ENCODE results near the gene GXYLT2. TPM values are rescaled to one million over a fixed set of nuclear protein-coding genes. Genes with fewer than 3 reads are reported as not detected.

GXYLT2 gene
- total and polyA plus RNA-seq, 2 experiments from 2014 or later = 2.0 to 5.8 TPM

DNA sequence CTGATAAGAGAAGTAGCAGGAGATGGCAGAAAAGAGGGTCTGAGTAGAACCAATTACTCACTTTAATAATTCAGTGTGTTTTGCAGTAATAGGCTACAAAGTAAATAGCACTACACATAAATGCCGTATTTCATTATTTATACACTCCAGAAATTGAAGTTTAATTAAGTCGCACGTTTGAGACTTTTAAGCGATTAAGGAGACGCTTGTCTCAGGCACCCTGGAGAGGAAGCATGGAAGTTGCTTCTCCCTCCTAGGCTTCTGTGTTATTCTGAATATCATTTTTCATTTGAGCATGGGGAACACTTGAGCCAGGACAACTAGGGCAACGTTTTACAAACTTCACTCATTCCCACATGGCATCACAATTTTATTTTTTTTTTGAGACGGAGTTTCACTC, 12.2 kb downstream of the GXYLT2 start (continued):
- TF ChIP-seq ETS1 (IDR thresholded peaks at IDR 0.05) (no peak), CREB1 (CRISPR knock-in tag; IDR thresholded peaks at IDR 0.05; ENCODE audit: low read depth) (no peak), JUNB (IDR thresholded peaks at IDR 0.05; ENCODE audit: unreplicated experiment) (no peak), ZNF114 (CRISPR knock-in tag; IDR thresholded peaks at IDR 0.05) (no peak)

- no peak overlapping the region for H2AFZ ChIP-seq
- Mint-ChIP-seq H3K27me3 (ENCODE audit: insufficient read depth, low read depth, poor library complexity) (peaks cover 4% of the 10 kb centered on the region), H3K9me3 (peaks cover 3% of the 10 kb centered on the region; the same call in 1 of the 3 replicates), H3K27ac (no peak overlapping the region), H3K4me3 (no peak overlapping the region), H3K4me1 (peaks cover 4% of the 10 kb centered on the region; the same call in 1 of the 3 replicates), H3K36me3 (ENCODE audit: low read depth) (no peaks in the 10 kb centered on the region)
- ATAC-seq (no peak), DNase-seq (ENCODE audit: low spot score) (no peak)
- no peak overlapping the region for H3K4me3 ChIP-seq
- no peaks in the 10 kb centered on the region for H3K4me1 ChIP-seq (ENCODE audit: insufficient read depth)
- TF ChIP-seq CTCF (conservative IDR thresholded peaks at IDR 0.05; ENCODE audit: low read depth in 2 of 2) (no peak), EZH2phosphoT487 (IDR thresholded peaks at IDR 0.05; ENCODE audit: unreplicated experiment) (no peak), STAT1 (IDR thresholded peaks at IDR 0.05; ENCODE audit: unreplicated experiment) (no peak), JUNB (IDR thresholded peaks at IDR 0.05; ENCODE audit: unreplicated experiment) (no peak), CREB1 (CRISPR knock-in tag; IDR thresholded peaks at IDR 0.05; ENCODE audit: low read depth) (no peak), EZH2 (IDR thresholded peaks at IDR 0.05; ENCODE audit: low read depth, unreplicated experiment) (no peak), ETS1 (IDR thresholded peaks at IDR 0.05) (no peak), REST (IDR thresholded peaks at IDR 0.05; ENCODE audit: unreplicated experiment) (no peak), NANOG (IDR thresholded peaks at IDR 0.05; ENCODE audit: borderline replicate concordance) (no peak), POLR2AphosphoS5 (IDR thresholded peaks at IDR 0.05; ENCODE audit: low read depth) (no peak)
- TF ChIP-seq, protein P1, sequence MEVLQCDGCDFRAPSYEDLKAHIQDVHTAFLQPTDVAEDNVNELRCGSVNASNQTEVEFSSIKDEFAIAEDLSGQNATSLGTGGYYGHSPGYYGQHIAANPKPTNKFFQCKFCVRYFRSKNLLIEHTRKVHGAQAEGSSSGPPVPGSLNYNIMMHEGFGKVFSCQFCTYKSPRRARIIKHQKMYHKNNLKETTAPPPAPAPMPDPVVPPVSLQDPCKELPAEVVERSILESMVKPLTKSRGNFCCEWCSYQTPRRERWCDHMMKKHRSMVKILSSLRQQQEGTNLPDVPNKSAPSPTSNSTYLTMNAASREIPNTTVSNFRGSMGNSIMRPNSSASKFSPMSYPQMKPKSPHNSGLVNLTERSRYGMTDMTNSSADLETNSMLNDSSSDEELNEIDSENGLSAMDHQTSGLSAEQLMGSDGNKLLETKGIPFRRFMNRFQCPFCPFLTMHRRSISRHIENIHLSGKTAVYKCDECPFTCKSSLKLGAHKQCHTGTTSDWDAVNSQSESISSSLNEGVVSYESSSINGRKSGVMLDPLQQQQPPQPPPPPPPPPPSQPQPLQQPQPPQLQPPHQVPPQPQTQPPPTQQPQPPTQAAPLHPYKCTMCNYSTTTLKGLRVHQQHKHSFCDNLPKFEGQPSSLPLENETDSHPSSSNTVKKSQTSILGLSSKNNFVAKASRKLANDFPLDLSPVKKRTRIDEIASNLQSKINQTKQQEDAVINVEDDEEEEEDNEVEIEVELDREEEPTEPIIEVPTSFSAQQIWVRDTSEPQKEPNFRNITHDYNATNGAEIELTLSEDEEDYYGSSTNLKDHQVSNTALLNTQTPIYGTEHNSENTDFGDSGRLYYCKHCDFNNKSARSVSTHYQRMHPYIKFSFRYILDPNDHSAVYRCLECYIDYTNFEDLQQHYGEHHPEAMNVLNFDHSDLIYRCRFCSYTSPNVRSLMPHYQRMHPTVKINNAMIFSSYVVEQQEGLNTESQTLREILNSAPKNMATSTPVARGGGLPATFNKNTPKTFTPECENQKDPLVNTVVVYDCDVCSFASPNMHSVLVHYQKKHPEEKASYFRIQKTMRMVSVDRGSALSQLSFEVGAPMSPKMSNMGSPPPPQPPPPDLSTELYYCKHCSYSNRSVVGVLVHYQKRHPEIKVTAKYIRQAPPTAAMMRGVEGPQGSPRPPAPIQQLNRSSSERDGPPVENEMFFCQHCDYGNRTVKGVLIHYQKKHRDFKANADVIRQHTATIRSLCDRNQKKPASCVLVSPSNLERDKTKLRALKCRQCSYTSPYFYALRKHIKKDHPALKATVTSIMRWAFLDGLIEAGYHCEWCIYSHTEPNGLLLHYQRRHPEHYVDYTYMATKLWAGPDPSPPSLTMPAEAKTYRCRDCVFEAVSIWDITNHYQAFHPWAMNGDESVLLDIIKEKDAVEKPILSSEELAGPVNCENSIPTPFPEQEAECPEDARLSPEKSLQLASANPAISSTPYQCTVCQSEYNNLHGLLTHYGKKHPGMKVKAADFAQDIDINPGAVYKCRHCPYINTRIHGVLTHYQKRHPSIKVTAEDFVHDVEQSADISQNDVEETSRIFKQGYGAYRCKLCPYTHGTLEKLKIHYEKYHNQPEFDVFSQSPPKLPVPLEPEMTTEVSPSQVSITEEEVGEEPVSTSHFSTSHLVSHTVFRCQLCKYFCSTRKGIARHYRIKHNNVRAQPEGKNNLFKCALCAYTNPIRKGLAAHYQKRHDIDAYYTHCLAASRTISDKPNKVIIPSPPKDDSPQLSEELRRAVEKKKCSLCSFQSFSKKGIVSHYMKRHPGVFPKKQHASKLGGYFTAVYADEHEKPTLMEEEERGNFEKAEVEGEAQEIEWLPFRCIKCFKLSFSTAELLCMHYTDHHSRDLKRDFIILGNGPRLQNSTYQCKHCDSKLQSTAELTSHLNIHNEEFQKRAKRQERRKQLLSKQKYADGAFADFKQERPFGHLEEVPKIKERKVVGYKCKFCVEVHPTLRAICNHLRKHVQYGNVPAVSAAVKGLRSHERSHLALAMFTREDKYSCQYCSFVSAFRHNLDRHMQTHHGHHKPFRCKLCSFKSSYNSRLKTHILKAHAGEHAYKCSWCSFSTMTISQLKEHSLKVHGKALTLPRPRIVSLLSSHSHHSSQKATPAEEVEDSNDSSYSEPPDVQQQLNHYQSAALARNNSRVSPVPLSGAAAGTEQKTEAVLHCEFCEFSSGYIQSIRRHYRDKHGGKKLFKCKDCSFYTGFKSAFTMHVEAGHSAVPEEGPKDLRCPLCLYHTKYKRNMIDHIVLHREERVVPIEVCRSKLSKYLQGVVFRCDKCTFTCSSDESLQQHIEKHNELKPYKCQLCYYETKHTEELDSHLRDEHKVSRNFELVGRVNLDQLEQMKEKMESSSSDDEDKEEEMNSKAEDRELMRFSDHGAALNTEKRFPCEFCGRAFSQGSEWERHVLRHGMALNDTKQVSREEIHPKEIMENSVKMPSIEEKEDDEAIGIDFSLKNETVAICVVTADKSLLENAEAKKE (CRISPR knock-in tag; IDR thresholded peaks at IDR 0.05) = no peak
- H4K20me1 ChIP-seq (replicated peaks; ENCODE audit: insufficient read depth) = no peaks in the 10 kb centered on the region
- H3K79me2 ChIP-seq (replicated peaks; ENCODE audit: insufficient read depth) = no peaks in the 10 kb centered on the region
- H3F3A ChIP-seq (replicated peaks; ENCODE audit: low read depth) = no peaks in the 10 kb centered on the region
- H3K27ac ChIP-seq (ENCODE audit: low read depth) = no peak overlapping the region
- no peak overlapping the region for H3K4me2 ChIP-seq
- H3K9me2 ChIP-seq (ENCODE audit: insufficient read depth) = no peaks in the 10 kb centered on the region
- H3K36me3 ChIP-seq (ENCODE audit: insufficient read depth) = no peaks in the 10 kb centered on the region
- H3K27me3 ChIP-seq (ENCODE audit: insufficient read depth) = no peaks in the 10 kb centered on the region
These were observed 14.0 kb downstream of the GXYLT2 start for GRCh38 chr3:72901840-72902239.

Measured in GM23338 (cell line).